Fibroblast of skin of left biceps (primary cell): ENCODE data around the gene LENG8.
"Not testable (repeated sequence)": the region's sequence is repeated elsewhere in the genome, so short reads cannot be mapped to it uniquely, and the experiment has no call there.

ENCODE experiments used
- DNase-seq, 2 experiments: peaks; one replicate each; pipeline ENCODE4 v3.0.0-alpha.2; 2013; ENCODE audit warnings: low read depth in 2 of 2

LENG8 gene

GRCh38 chr19:54460230-54461005 lies 11.4 kb downstream of the LENG8 start:
- DNase-seq: no peak

GRCh38 chr19:54461210-54461609 lies 12.2 kb downstream of the LENG8 start:
- DNase-seq: no peak

GRCh38 chr19:54461613-54462012 lies 12.6 kb downstream of the LENG8 start:
- DNase-seq: no peak

GRCh38 chr19:54462047-54462654 lies 13.2 kb downstream of the LENG8 start:
- DNase-seq: no peak

GRCh38 chr19:54462655-54463530 lies 13.9 kb downstream of the LENG8 start:
- DNase-seq: peak; percentile 47

- peak; percentile 97 for DNase-seq
Measured at GRCh38 chr19:54463531-54464043, 14.6 kb downstream of the LENG8 start, which contains the start of gene LENG9. TSS of gene LENG9 (minus strand) at chr19:54463778. CDS start at chr19:54463526, 252 bp downstream.

GRCh38 chr19:54464044-54464629 lies 15.1 kb downstream of the LENG8 start:
- peak; percentile 29 to 34 for DNase-seq

- peak; percentile 32 to 36 for DNase-seq
Measured at GRCh38 chr19:54464630-54465425, 15.8 kb downstream of the LENG8 start.

GRCh38 chr19:54465426-54466109 lies 16.6 kb downstream of the LENG8 start:
- no peak for DNase-seq

GRCh38 chr19:54466110-54466480 lies 17.1 kb downstream of the LENG8 start:
- DNase-seq: not testable (repeated sequence)

- no peak for DNase-seq
Measured at GRCh38 chr19:54469496-54469934, 20.5 kb downstream of the LENG8 start.

- DNase-seq: no peak
Measured at GRCh38 chr19:54470276-54470887, 21.4 kb downstream of the LENG8 start.

GRCh38 chr19:54470991-54471782 lies 22.2 kb downstream of the LENG8 start:
- DNase-seq: no peak

- DNase-seq: peak; percentile 87 to 88
Measured at GRCh38 chr19:54473071-54473891, 24.3 kb downstream of the LENG8 start, which contains the start of gene CDC42EP5. TSS of gene CDC42EP5 (minus strand) at chr19:54473296. CDS start at chr19:54465547, 7,749 bp downstream.

- no peak for DNase-seq
Measured at GRCh38 chr19:54473892-54474372, 24.9 kb downstream of the LENG8 start.

GRCh38 chr19:54475706-54476105 lies 26.7 kb downstream of the LENG8 start:
- DNase-seq: no peak

GRCh38 chr19:54477650-54478049 lies 28.7 kb downstream of the LENG8 start:
- no peak for DNase-seq
